Omental fat pad (tissue), 4 donors: ENCODE measurements around the gene KIAA0040. TPM values are rescaled to one million over a fixed set of nuclear protein-coding genes. Genes with fewer than 3 reads are reported as not detected.

Experiments
- ATAC-seq: fragments of 150-250 bp; one replicate; pipeline ENCODE4 v1.9.1; 2016; ENCODE audit warnings: mild to moderate bottlenecking, moderate library complexity; ENCODE audit not compliant: low FRiP score
- DNase-seq: peaks from one replicate; pipeline ENCODE4 v3.0.0-alpha.2; 2019; ENCODE audit warnings: low spot score
- total RNA-seq, 4 donors: library from RNA; depleted of rRNA; stranded (reverse); fragments of >200 nt; gene quantifications; one replicate each; pipeline ENCODE4 v1.1.0, GENCODE V29; 2016
- TF ChIP-seq, protein P1 (sequence below), 3 donors: fragments of 450-650 bp; IDR thresholded peaks; one replicate each; pipeline ENCODE4 v1.5.1; 2016 to 2017; ENCODE audit warnings: antibody characterized with exemption in 3 of 3, mild to moderate bottlenecking in 3 of 3, moderate library complexity in 2 of 3

Gene KIAA0040
- total RNA-seq, 4 donors from 2014 or later = 83.4 to 172 (median 113) TPM

DNA sequence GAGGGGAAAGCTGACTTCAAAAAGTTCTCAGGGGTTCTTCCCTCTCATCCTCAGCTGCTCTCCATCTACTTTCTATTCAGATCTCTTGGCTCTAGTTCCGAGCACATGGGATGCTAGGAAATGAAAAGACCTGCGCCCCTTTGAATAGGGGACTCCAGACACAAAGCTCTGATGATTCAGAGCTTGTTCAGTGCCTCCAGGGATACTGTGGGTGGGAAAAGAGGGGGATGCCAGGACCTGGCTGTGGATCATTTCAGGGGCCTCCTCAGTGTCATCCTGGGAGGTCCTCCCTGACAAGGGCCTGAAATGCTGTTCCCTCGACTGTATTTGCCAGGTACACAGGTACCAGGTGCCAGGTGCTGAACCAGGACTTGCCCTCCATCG is 943 bp upstream of the KIAA0040 start:
- no peak for DNase-seq
- TF ChIP-seq, protein P1, sequence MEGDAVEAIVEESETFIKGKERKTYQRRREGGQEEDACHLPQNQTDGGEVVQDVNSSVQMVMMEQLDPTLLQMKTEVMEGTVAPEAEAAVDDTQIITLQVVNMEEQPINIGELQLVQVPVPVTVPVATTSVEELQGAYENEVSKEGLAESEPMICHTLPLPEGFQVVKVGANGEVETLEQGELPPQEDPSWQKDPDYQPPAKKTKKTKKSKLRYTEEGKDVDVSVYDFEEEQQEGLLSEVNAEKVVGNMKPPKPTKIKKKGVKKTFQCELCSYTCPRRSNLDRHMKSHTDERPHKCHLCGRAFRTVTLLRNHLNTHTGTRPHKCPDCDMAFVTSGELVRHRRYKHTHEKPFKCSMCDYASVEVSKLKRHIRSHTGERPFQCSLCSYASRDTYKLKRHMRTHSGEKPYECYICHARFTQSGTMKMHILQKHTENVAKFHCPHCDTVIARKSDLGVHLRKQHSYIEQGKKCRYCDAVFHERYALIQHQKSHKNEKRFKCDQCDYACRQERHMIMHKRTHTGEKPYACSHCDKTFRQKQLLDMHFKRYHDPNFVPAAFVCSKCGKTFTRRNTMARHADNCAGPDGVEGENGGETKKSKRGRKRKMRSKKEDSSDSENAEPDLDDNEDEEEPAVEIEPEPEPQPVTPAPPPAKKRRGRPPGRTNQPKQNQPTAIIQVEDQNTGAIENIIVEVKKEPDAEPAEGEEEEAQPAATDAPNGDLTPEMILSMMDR (IDR thresholded peaks at IDR 0.05) = no peak
- ATAC-seq = no peak

DNA sequence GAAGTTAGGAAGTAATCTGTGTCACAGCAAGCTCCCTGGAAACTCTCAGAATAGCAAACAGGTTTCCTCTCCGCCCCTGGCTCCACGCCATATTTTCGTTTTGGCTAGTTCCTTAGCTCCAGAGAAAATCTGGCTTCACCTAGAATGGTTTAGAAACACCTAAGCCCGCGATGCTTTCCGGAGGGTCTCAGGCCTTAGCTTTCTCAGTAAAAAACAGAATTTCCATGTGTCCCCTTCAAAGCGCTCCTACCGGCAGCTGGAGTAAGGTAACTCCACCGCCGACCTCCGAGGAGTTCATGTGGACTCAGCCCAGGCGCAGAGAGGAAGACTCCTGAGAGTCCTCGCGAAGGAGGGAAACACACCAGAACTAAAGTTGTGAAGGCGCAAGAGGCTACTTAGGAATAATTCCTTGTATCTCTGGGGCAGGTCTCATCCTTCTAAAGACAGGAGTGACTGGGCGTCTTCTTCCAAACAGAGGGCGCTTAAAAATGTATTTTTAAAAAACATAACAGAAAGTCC is 406 bp downstream of the KIAA0040 start:
- DNase-seq (peak; percentile 42), ATAC-seq (peak; percentile 31)
- TF ChIP-seq, protein P1 (IDR thresholded peaks at IDR 0.05) = no peak

DNA sequence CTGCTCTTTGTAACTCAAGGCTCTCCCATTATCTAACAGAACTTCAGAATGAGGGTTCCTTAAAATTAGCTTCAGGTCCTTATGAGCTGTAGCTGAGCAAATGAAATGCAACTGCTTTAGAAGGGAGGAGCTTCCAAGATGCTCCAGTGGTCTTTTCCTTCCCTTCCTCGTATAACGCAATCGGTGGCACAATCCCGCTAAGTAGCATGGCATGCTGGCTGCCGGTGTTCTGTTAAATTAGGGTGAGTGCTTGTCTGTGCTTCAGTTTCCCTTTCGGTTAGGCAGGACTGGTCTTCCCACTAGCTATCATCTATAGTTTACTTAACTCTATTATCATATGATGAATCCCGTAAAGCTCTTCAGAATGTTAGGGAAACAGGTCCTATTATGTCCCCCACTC is 917 bp downstream of the KIAA0040 start:
- no peak for DNase-seq
- ATAC-seq = no peak
- TF ChIP-seq, protein P1 (IDR thresholded peaks at IDR 0.05) = no peak

DNA sequence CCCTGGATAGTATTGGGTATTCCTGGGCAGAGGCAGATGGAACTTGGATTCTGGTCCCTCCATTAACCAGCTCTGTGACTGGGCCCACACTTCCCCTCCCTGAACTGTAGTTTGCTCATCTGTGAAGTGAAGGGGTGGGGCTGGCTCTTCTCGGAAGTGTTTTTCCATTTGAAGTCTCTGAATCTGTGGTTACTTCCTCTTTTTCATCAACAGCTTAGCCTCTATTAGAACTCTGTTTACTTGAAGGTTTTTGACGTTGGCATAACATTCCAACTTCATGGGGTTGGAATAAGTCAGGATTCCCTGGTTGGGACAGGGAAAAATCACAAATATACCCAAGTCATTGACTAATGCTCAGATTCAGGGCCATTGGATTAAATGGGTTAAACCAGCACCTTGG is 3.6 kb downstream of the KIAA0040 start:
- ATAC-seq = no peak
- no peak for DNase-seq
- TF ChIP-seq, protein P1 (IDR thresholded peaks at IDR 0.05) = no peak

DNA sequence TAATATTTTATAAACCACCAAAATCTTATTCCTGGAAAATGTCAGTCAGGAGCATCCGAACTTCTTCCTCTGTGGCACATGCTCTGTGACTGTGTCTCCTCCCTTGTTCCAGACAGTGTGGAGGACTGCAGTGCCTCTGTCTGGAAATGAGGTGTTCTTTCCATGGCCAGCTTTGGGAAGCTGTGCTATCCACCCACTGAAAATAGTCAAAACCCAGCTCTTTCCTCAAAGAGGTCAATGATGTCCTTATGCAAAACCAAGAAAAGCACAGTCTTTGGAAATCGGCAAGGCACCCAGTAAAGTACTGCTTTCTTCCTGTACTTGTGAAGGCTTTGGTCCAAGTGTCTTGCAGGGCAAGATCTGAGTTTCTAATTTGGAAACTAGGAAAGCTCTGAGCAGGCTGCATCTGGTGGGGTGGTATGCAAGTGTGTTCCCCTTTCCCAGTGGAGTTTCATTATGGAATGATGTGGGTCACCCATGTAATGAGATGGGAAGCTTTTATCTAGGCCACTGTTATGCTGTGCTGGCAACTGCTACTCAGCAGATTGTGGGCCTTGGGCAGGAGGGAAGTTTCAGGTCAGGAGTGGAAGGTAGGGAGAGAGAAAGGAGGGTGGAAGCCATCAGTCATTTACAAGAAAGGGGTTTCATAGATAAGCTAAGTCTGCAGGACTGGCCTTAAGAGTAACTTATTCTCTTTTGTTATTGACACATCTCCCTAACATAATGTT is 6.0 kb downstream of the KIAA0040 start:
- TF ChIP-seq, protein P1 (IDR thresholded peaks at IDR 0.05) = no peak
- DNase-seq = no peak
- ATAC-seq = no peak

DNA sequence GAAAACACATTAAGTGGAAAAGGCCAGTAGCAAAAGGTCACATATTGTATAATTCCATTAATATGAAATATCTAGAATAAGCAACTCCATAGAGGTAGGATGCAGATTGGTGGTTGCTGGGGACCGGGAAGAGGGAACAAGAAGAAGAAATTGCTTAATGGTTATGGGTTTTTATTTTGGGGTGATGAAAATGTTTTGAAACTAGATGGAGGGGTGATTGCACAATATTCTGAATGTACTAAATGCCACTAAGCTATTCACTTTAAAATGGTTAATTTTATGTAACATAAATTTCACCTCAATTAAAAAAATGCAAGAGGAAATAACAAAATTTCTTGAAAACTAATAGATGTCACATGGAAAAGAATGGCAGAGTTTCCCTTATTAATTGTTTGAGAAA is 6.7 kb downstream of the KIAA0040 start:
- ATAC-seq (no peak), DNase-seq (no peak)
- TF ChIP-seq, protein P1 (IDR thresholded peaks at IDR 0.05) = no peak

DNA sequence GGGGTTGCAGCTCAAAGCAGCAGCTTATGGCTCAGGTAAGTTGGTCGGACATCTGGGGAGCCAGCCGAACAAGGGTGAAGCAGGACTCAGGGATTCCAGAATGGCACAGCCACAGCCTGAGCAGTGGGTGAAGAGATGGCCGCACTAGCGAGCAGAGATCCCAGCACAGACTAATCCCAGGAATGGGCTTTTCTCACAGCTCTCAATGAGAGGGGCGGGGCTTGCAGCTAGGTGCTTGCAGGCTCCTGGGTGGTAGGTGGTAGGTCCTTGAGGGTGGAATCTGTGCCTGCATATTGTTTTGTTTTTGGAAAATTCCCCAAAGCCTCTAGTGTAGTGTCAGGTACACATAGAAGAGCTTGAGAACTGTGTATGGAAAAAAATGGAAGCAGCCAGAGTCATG is 9.0 kb downstream of the KIAA0040 start:
- ATAC-seq (no peak), DNase-seq (no peak)
- TF ChIP-seq, protein P1 (IDR thresholded peaks at IDR 0.05) = no peak
